ENCODE results near the gene PCED1A. TPM values are rescaled to one million over a fixed set of nuclear protein-coding genes. Genes with fewer than 3 reads are reported as not detected.

The PCED1A gene
- total RNA-seq, 1 donor from 2014 or later, result 16.3 TPM

Other genes with a start within 250 kb of the PCED1A start
- gene NOP56, start 188.0 kb downstream of the PCED1A start, total RNA-seq, result 92.1 and 94.2 TPM in 2 replicates
- 128 and 138 TPM in 2 replicates for gene IDH3B, start 176.4 kb downstream of the PCED1A start, total RNA-seq
- 0.31 and 0.94 TPM in 2 replicates for gene EBF4, start 147.9 kb downstream of the PCED1A start, total RNA-seq
- not detected in 2 replicates for gene CPXM1, start 40.0 kb downstream of the PCED1A start, total RNA-seq
- gene C20orf141, start 25.7 kb downstream of the PCED1A start, total RNA-seq, result not detected in 2 replicates
- not detected in 2 replicates for gene TMEM239, start 24.3 kb downstream of the PCED1A start, total RNA-seq
- 30.1 and 31.3 TPM in 2 replicates for gene VPS16, start 90 bp upstream of the PCED1A start, total RNA-seq
- 22.0 and 30.4 TPM in 2 replicates for gene PTPRA, start 32.8 kb upstream of the PCED1A start, total RNA-seq
- not detected in 2 replicates for gene GNRH2, start 203.0 kb upstream of the PCED1A start, total RNA-seq
- 51.2 and 56.8 TPM in 2 replicates for gene MRPS26, start 205.4 kb upstream of the PCED1A start, total RNA-seq
- gene OXT, start 231.0 kb upstream of the PCED1A start, total RNA-seq, result not detected in 2 replicates
- gene AVP, start 244.1 kb upstream of the PCED1A start, total RNA-seq, result not detected in 2 replicates

Data from myocyte (in vitro differentiated cells).